Measurements from ENCODE around the gene CT45A9.
"Not testable (repeated sequence)": the region's sequence is repeated elsewhere in the genome, so short reads cannot be mapped to it uniquely, and the experiment has no call there.

Gene CT45A9

GRCh38 chrX:135854438-135854837, 17.2 kb downstream of the CT45A9 start, which contains the start of gene CT45A8:
CT45A8 (minus strand) TSS chrX:135854538; CDS start chrX:135850783, 3,755 bp downstream.
- not testable (repeated sequence) for H3K4me2 ChIP-seq (ENCODE audit: low read length); H3K4me1 ChIP-seq (ENCODE audit: control insufficient read depth, low read length); H3F3A ChIP-seq (ENCODE audit: control insufficient read depth, insufficient read depth); H3K36me3 ChIP-seq (ENCODE audit: control insufficient read depth, low read length); H3K27me3 ChIP-seq (ENCODE audit: control insufficient read depth, low read length); H3K9me3 ChIP-seq (ENCODE audit: control insufficient read depth, insufficient read depth, low read length); H4K20me1 ChIP-seq (ENCODE audit: control insufficient read depth, insufficient read depth, low read depth, low read length); H3K4me3 ChIP-seq (ENCODE audit: low read length); H3K27ac ChIP-seq (ENCODE audit: low read depth, low read length); H3K9me2 ChIP-seq (replicated peaks; ENCODE audit: control insufficient read depth, low read length); H3K79me2 ChIP-seq (ENCODE audit: control insufficient read depth, low read length)

GRCh38 chrX:135837180-135837579, 34.4 kb downstream of the CT45A9 start, which contains the start of gene CT45A7:
CT45A7 (minus strand) TSS chrX:135837280; CDS start chrX:135833533, 3,747 bp downstream.
- not testable (repeated sequence) for H3K27ac ChIP-seq (ENCODE audit: low read depth, low read length); H3K9me3 ChIP-seq (ENCODE audit: control insufficient read depth, insufficient read depth, low read length); H3K4me1 ChIP-seq (ENCODE audit: control insufficient read depth, low read length); H3K27me3 ChIP-seq (ENCODE audit: control insufficient read depth, low read length); H3K4me3 ChIP-seq (ENCODE audit: low read length); H3K4me2 ChIP-seq (ENCODE audit: low read length); H4K20me1 ChIP-seq (ENCODE audit: control insufficient read depth, insufficient read depth, low read depth, low read length); H3K36me3 ChIP-seq (ENCODE audit: control insufficient read depth, low read length); H3F3A ChIP-seq (ENCODE audit: control insufficient read depth, insufficient read depth); H3K9me2 ChIP-seq (replicated peaks; ENCODE audit: control insufficient read depth, low read length); H3K79me2 ChIP-seq (ENCODE audit: control insufficient read depth, low read length)

DNA sequence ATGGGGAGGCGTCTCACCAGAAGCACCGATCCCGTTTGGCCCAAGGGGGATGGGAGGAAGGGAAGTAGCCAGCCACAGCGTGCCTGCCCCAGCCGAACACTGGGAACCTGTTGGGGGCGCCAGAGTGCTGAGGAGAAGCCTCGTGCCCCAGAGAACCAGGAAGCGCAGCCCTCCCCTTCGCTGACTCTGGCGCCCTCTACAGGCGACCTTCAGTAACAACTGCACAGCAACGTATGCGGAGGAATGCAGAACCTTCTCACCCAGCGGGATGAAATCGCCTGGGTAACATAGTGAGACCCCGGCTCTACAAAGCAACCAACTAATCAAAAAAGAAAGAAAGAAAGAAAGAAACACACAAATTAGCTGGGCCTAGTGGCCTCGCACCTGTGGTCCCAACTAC, 51.7 kb downstream of the CT45A9 start, which contains the start of gene CT45A2:
TSS of gene CT45A2 (minus strand) at position 101 of the 400 bp plus-strand sequence. CDS start 3,747 bp downstream, outside the sequence.
- H3K79me2 ChIP-seq (ENCODE audit: control insufficient read depth, low read length); H3K4me1 ChIP-seq (ENCODE audit: control insufficient read depth, low read length); H3K9me3 ChIP-seq (ENCODE audit: control insufficient read depth, insufficient read depth, low read length); H3K4me2 ChIP-seq (ENCODE audit: low read length); H3K9me2 ChIP-seq (replicated peaks; ENCODE audit: control insufficient read depth, low read length); H3K27me3 ChIP-seq (ENCODE audit: control insufficient read depth, low read length); H3K27ac ChIP-seq (ENCODE audit: low read depth, low read length); H3K36me3 ChIP-seq (ENCODE audit: control insufficient read depth, low read length); H4K20me1 ChIP-seq (ENCODE audit: control insufficient read depth, insufficient read depth, low read depth, low read length); H3K4me3 ChIP-seq (ENCODE audit: low read length); H3F3A ChIP-seq (ENCODE audit: control insufficient read depth, insufficient read depth): not testable (repeated sequence)

Data from DOHH2 (cell line).